Nephron progenitor cell (in vitro differentiated cells): Measurements from ENCODE around the gene CENPP.

Source experiments
- DNase-seq: peaks from one replicate; pipeline ENCODE4 v3.0.0; 2021
- H3K27ac Mint-ChIP-seq: 2 replicates; pipeline ENCODE4 v1.8.0; 2021; ENCODE audit warnings: mild to moderate bottlenecking, moderate library complexity, mixed read lengths
- H3K27me3 Mint-ChIP-seq: 2 replicates; pipeline ENCODE4 v1.8.0; 2021; ENCODE audit warnings: mild to moderate bottlenecking, low read depth, mixed read lengths; ENCODE audit not compliant: poor library complexity
- H3K36me3 Mint-ChIP-seq: 2 replicates; pipeline ENCODE4 v1.8.0; 2021; ENCODE audit warnings: low read depth, mixed read lengths
- H3K4me1 Mint-ChIP-seq: 2 replicates; pipeline ENCODE4 v1.8.0; 2021; ENCODE audit warnings: mixed read lengths
- H3K4me3 Mint-ChIP-seq: 2 replicates; pipeline ENCODE4 v1.8.0; 2021; ENCODE audit warnings: mild to moderate bottlenecking, moderate library complexity, mixed read lengths
- H3K9me3 Mint-ChIP-seq: 2 replicates; pipeline ENCODE4 v1.8.0; 2021; ENCODE audit warnings: mild to moderate bottlenecking, moderate library complexity, mixed read lengths
- TF ChIP-seq, protein P1 (sequence below): fragments of 200-600 bp; sonication (generic); IDR thresholded peaks from 2 replicates; pipeline ENCODE4 v1.5.0; 2021; ENCODE audit warnings: antibody characterized with exemption

Gene CENPP

DNA sequence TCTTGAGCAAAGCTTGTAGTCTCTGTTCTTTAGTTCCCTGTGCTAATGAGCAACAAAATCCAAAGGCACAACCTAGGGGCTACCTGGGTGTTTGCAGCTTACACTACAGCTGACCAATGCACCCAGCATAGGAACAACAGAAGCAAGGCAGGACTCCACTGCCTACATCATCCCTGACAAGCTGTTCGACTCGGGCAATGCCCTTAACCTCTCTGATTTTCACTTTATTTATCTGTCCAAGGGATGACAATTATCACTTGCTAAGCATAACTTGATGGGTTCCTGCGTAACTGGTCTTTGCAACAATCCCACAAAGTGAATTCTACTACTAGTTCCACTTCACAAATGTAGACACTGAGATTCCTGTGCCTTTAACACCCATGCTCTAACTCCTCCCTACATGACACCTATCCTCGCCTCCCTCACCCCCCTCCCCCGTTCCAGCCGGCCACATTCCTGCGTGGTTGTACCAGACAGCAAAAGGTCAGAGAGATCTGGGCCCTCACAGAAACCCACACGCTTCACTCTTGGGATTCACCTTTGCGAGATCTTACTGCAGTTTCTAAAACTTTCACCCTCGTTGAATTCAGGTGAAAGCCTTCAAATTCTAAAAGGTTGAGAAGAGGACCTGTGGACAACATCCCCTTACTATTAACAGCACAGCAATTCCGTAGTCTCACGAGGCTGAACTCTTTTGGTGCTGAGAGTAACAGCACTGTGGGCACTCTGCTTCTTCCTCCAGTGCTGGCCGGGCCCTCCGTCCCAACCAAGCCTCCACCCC lies 343.2 kb downstream of the CENPP start:
- TF ChIP-seq, protein P1, sequence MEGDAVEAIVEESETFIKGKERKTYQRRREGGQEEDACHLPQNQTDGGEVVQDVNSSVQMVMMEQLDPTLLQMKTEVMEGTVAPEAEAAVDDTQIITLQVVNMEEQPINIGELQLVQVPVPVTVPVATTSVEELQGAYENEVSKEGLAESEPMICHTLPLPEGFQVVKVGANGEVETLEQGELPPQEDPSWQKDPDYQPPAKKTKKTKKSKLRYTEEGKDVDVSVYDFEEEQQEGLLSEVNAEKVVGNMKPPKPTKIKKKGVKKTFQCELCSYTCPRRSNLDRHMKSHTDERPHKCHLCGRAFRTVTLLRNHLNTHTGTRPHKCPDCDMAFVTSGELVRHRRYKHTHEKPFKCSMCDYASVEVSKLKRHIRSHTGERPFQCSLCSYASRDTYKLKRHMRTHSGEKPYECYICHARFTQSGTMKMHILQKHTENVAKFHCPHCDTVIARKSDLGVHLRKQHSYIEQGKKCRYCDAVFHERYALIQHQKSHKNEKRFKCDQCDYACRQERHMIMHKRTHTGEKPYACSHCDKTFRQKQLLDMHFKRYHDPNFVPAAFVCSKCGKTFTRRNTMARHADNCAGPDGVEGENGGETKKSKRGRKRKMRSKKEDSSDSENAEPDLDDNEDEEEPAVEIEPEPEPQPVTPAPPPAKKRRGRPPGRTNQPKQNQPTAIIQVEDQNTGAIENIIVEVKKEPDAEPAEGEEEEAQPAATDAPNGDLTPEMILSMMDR: no peak
- H3K27ac Mint-ChIP-seq: peak overlapping the region; percentile 63
- peaks cover 7% of the 10 kb centered on the region for H3K36me3 Mint-ChIP-seq
- H3K4me1 Mint-ChIP-seq: peaks cover 43% of the 10 kb centered on the region
- H3K27me3 Mint-ChIP-seq: peaks cover 5% of the 10 kb centered on the region
- H3K9me3 Mint-ChIP-seq: no peaks in the 10 kb centered on the region
- peak overlapping the region; percentile 92 for H3K4me3 Mint-ChIP-seq
- peak; percentile 58 for DNase-seq

DNA sequence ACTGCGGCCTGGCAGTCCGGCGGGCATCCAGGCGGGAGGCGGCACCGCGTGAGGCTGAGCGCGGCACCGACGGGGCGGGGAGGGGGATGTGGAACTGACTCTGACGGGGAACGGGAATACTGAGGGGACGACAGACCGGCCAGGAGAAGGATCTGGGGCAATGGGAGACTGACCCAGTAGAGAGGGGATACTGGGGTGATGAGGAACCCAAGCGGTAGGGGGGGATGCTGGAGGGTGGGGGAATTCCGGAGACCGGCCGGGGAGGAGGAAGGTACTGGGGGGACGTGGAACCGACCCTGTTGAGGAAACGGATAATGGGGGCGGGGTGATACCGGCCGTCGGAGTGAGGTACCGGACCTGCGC lies 343.8 kb downstream of the CENPP start:
- Mint-ChIP-seq H3K27ac (peak overlapping the region; percentile 63), H3K4me3 (peak overlapping the region; percentile 92)

More for the DNA sequence above, 343.8 kb downstream of the CENPP start:
- peaks cover 39% of the 10 kb centered on the region for H3K4me1 Mint-ChIP-seq
- no peaks in the 10 kb centered on the region for H3K9me3 Mint-ChIP-seq
- H3K27me3 Mint-ChIP-seq: peaks cover 5% of the 10 kb centered on the region
- TF ChIP-seq, protein P1: no peak
- peak; percentile 56 for DNase-seq
- peaks cover 7% of the 10 kb centered on the region for H3K36me3 Mint-ChIP-seq
